Measurements from ENCODE around the gene TSPEAR.

- TF ChIP-seq CTCF (IDR thresholded peaks at IDR 0.05) (no peak), ZFX (IDR thresholded peaks at IDR 0.05; ENCODE audit: borderline replicate concordance) (no peak)
Observed at GRCh38 chr21:44649521-44650100, 61.8 kb downstream of the TSPEAR start.

All from 22Rv1 (cell line).